NT2/D1 (cell line): ENCODE data around the gene RFT1.

Experiments
- SUZ12 ChIP-seq: IDR thresholded peaks from 2 replicates; pipeline ENCODE4 v1.6.1; 2011; ENCODE audit not compliant: insufficient read length, insufficient read depth; ENCODE audit errors: extremely low read depth
- YY1 ChIP-seq: IDR thresholded peaks from 2 replicates; pipeline ENCODE4 v1.6.1; 2011; ENCODE audit not compliant: insufficient read length, insufficient read depth
- ZNF274 ChIP-seq: IDR thresholded peaks from 2 replicates; pipeline ENCODE4 v1.6.1; 2011; ENCODE audit warnings: mild to moderate bottlenecking, low read depth, low read length

GRCh38 chr3:53092942-53093341, 37.3 kb downstream of the RFT1 start:
- TF ChIP-seq YY1: no peak
- no peak for TF ChIP-seq ZNF274
- no peak for TF ChIP-seq SUZ12
